Smooth muscle cell of the coronary artery (primary cell): ENCODE data around the gene NKAIN4. TPM values are rescaled to one million over a fixed set of nuclear protein-coding genes. Genes with fewer than 3 reads are reported as not detected.

Source experiments
- total RNA-seq: library from RNA; depleted of rRNA; stranded (reverse); fragments of >200 nt; gene quantifications from 2 replicates; pipeline ENCODE4 v1.2.3, GENCODE V29; 2014; ENCODE audit warnings: low replicate concordance

NKAIN4 gene
- total RNA-seq, result 0.15 TPM in 1 of 2 replicates, not detected in the other

DNA sequence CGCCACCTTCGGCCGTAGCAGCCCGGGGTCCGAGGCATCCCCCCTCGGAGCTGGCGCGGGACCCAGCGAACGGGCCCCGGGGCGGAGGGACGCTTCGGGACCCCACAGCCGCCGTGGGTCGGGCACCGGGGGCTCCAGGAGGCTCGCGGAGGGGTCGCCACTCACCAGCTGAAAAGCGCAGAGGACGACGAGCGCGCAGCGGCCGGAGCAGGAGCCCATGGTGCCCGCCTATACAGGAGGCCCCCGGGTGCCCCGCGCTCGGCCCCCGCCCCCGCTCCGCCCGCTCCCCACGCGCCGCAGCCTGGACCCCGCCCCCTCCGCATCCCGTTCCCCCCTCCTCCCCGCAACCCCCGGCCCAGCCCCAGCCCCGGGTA is at the start of gene NKAIN4:
NKAIN4 (minus strand) TSS at position 232 of the 374 bp plus-strand sequence; CDS start at position 219, 13 bp downstream.

DNA sequence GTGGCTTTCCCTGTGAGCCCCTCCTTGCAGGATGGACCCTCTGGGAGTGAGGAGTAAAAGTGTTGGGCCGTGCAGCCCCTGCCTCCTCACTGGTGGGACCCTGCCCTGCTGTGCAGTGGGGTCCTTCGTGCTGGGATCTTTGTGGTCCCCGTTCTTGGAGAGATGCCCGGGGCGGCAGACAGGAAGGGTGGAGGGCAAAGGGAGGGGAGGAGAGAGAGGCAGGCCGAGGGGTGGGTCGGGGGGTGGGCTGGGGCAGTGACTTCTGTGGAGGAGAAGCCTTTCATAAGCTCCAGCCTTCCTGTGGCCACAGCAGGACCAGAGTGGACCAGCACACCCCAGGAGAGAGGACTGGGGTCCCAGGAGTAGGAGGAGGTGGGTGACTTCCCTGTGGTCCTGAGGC is 38.6 kb upstream of the NKAIN4 start, which contains the start of gene COL20A1:
COL20A1 (plus strand) TSS at position 283 of the 400 bp plus-strand sequence. CDS start 1,922 bp downstream, outside the sequence.

DNA sequence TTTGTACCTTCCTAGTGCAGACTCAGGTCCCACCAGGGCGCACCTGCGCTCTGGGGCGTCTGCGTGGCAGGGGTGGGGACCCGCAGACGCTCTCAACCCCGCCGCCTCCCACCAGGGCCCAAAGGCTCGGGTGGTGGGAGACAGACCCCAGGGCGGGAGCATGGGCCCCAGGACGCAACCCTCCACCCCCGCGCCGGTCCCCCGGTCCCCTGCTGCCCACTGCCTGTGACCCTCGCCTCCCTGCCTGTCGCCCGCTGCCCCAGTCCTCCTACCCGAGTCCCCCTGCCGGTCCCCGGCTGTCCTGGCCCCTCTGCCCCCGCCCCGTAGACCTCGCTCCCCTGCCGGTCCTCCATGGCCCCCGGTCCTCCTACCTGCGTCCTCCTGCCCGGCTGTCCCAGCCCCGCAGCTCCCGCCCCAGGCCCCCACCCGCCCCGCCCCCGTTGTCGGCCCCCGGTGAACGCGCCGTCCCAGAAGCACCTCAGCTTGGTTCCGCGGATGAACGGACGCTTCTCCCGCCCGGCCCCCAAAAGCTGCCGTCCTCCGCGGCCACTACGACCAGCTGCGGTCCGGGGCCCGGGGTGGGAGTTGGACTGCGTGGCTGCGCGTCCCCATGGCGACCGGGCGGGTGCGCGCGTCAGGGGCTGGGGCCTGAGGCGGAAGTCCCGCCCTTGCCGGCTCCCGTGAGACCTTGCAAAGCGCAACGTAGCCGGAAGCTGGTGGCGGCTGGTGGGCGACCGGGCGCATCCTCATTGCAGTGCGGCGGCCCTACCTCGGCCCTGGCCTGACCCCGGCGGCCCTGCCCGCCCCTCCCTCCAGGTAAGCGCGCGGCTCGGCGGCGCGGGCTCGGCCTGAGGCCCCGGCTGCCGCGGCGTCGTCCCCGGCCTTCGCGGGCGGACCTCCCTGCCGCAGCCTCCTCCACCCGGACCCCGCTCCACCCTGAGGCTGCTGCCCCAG is 18.1 kb upstream of the NKAIN4 start, which contains the start of gene ARFGAP1:
ARFGAP1 (plus strand) TSS at position 709 of the 954 bp plus-strand sequence. CDS start 2,768 bp downstream, outside the sequence.

DNA sequence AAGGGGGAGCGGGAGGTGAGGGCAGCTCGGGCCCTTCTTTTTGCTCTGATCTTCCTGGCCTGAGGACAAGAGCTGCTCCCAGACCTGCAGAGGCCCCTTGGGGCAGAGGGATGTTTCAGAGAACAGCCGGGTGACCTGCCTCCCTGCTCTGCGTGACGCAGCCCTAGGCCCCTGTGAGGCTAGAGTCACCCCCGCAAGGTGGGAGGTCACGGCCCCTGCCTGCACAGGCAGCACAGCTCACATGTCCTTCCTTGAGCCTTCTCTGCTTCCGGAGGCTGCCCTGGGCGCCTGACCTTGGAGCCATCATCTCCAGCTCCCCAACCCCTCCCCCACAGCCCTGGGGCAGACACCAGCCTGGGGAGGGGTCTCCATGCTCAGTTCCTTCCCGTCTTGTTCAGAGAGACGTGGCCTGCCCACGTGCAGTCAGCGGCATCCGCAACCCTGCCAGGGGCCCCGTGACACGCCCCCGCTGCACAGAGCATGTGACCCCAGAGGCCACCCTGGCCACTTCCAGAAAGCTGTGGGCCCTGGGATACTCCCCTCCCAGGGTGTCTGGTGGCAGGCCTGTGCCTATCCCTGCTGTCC is 18.8 kb downstream of the NKAIN4 start, which contains the start of gene BIRC7:
BIRC7 (plus strand) TSS at position 507 of the 585 bp plus-strand sequence. CDS start 192 bp downstream, outside the sequence.

DNA sequence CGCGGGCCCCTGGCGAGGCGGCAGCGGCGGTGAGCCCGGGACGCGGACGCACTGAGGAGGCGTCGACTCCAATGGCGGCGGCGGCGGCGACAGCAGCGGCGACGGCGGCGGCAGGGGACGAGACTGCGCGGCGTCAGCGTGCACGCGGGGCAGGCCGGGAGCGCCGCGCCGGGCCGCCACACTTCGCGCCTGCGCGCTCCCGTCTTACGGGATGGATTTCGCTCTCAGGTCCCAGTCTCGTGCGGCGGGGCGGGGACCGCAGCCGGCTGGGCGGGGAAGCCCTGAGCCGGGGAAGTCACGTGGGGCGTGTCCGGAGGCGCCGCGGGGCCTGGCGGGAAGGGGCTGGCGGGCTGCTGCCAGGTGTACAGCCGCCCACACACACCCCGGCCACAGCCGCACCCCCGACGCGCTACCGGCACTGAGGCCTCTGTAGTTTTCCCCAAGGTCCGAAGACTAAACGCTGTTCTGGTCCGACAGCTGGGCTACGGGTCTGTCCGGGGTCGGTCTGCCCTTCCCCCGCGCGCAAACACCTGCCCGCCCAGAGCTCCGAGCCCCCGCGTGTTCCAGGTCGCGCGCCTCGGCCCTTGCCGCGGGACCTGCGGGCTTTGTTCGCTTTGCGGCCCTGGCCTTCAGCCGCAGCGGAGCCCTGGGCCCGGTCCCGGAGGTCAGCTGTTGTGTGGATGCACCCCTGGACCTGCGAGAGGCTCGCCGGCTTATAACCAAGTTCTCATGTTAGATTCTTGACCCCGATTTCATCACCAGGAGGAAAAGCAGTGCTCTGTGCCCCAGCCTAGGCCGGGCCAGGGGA is 38.0 kb downstream of the NKAIN4 start, which contains the start of gene YTHDF1:
YTHDF1 (minus strand) TSS at position 91 of the 808 bp plus-strand sequence. CDS start 239 bp downstream, outside the sequence.

Other genes with a start within 250 kb of the NKAIN4 start
- not detected in 2 replicates for gene BHLHE23, start 247.5 kb downstream of the NKAIN4 start, total RNA-seq
- gene YTHDF1, start 38.3 kb downstream of the NKAIN4 start, total RNA-seq, result 11.9 and 18.8 TPM in 2 replicates
- 0.23 TPM in 1 of 2 replicates, not detected in the other for gene BIRC7, start 18.6 kb downstream of the NKAIN4 start, total RNA-seq
- gene ARFGAP1, start 18.4 kb upstream of the NKAIN4 start, total RNA-seq, result 52.7 and 84.5 TPM in 2 replicates
- under 0.01 TPM in 1 of 2 replicates, not detected in the other for gene COL20A1, start 38.7 kb upstream of the NKAIN4 start, total RNA-seq
- gene CHRNA4, start 106.9 kb upstream of the NKAIN4 start, total RNA-seq, result not detected in 2 replicates
- not detected in 2 replicates for gene KCNQ2, start 218.2 kb upstream of the NKAIN4 start, total RNA-seq
- gene EEF1A2, start 244.6 kb upstream of the NKAIN4 start, total RNA-seq, result 0.47 and 2.5 TPM in 2 replicates